OCI-LY3 (cell line): Measurements from ENCODE around the gene ERICH3.

Source experiments
- EZH2phosphoT487 ChIP-seq: fragments of 200-600 bp; shearing (Covaris generic); IDR thresholded peaks from 2 replicates; pipeline ENCODE4 v1.6.1; 2018; ENCODE audit warnings: antibody characterized with exemption, mixed run types, low read depth
- TF ChIP-seq, protein P1 (sequence below): fragments of 200-600, 300-600 bp; sonication (generic); IDR thresholded peaks from 2 replicates; pipeline ENCODE4 v1.5.1; 2014; ENCODE audit warnings: antibody characterized with exemption, low read length, low read depth

DNA sequence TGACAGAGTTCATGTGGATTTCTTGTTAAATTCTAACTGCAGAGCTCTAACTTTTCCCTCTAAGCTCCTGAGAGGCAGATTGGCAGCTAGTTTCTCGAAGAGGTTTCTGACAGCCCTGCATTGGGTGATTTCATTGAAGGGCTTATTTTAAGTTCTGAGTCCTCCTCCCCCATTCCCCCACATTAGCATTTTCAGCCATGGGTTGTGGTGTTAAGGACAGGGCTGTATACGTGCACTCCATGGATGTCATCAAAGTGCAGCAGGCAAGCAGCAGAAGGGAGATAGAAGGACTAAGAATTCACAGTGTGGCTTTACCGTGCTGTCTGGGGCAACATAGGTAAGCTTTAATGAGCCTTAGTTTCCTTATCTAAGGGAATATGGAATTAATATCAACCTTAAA is 40.3 kb upstream of the ERICH3 start:
- TF ChIP-seq, protein P1, sequence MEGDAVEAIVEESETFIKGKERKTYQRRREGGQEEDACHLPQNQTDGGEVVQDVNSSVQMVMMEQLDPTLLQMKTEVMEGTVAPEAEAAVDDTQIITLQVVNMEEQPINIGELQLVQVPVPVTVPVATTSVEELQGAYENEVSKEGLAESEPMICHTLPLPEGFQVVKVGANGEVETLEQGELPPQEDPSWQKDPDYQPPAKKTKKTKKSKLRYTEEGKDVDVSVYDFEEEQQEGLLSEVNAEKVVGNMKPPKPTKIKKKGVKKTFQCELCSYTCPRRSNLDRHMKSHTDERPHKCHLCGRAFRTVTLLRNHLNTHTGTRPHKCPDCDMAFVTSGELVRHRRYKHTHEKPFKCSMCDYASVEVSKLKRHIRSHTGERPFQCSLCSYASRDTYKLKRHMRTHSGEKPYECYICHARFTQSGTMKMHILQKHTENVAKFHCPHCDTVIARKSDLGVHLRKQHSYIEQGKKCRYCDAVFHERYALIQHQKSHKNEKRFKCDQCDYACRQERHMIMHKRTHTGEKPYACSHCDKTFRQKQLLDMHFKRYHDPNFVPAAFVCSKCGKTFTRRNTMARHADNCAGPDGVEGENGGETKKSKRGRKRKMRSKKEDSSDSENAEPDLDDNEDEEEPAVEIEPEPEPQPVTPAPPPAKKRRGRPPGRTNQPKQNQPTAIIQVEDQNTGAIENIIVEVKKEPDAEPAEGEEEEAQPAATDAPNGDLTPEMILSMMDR = no peak
- TF ChIP-seq EZH2phosphoT487 = no peak
